K562 (cell line): Measurements from ENCODE around the gene SIGLEC6. TPM values are rescaled to one million over a fixed set of nuclear protein-coding genes. Genes with fewer than 3 reads are reported as not detected.

Experiments used
- ATAC-seq: fragments of 200-7000 bp; cut with Tn5 transposase; 3 replicates; pipeline ENCODE4 v1.9.1; 2020; ENCODE audit warnings: moderate library complexity
- BruUV-seq: library from RNA; stranded (reverse); fragments of 400-500 nt; replicated peaks from 2 replicates; lab custom pipeline; 2021; lab: Mats Ljungman, UMichigan
- CTCF ChIA-PET: fragments of 300-600 bp; formaldehyde crosslinking; extraction: SDS; loops from one replicate; lab custom pipeline; 2021; ENCODE audit warnings: low intra/inter-chr PET ratio; lab: Yijun Ruan, JAX
- POLR2A ChIA-PET: fragments of 300-600, 350-650 bp; sonication (Branson Sonifier 250); formaldehyde crosslinking; extraction: SDS; loops from one replicate; lab custom pipeline; 2021; ENCODE audit warnings: antibody characterized with exemption, inconsistent platforms; lab: Yijun Ruan, JAX
- DNase-seq, 4 experiments: peaks; one replicate each; pipeline versions ENCODE4 v3.0.0 to v3.0.0-alpha.2; 2011 to 2018; ENCODE audit warnings: low spot score in 3 of 4, mixed read lengths in 3 of 4; ENCODE audit errors: extremely low read depth in 1 of 4
- FAIRE-seq: peaks from 2 replicates; lab custom pipeline; 2011; peaks lifted over from hg19 to GRCh38; lab: Jason Lieb, UNC
- H2AFZ ChIP-seq: 2 replicates; pipeline ENCODE4 v1.6.0; 2011; ENCODE audit warnings: low read depth, low read length, control low read depth, inconsistent platforms
- H3K27ac ChIP-seq: fragments of 200-600 bp; 3 replicates; pipeline ENCODE4 v1.8.0; 2011; ENCODE audit warnings: low read depth, mild to moderate bottlenecking, control low read depth, inconsistent platforms, low read length, moderate library complexity, mixed read lengths; ENCODE audit errors: extremely low read depth
- H3K27me3 ChIP-seq, 2 experiments: fragments of 300-600 bp in 1 of 2; 2 replicates in 1 of 2; 3 replicates in 1 of 2; pipeline versions ENCODE4 v1.6.0 to v1.8.0; 2011; ENCODE audit warnings: inconsistent platforms in 2 of 2, low read length in 2 of 2, mild to moderate bottlenecking in 1 of 2, mixed read lengths in 1 of 2, moderate library complexity in 1 of 2; ENCODE audit not compliant: control insufficient read depth in 2 of 2, insufficient read depth in 2 of 2
- H3K36me3 ChIP-seq: fragments of 300-600 bp; 3 replicates; pipeline ENCODE4 v1.8.0; 2011; ENCODE audit warnings: mild to moderate bottlenecking, low read length, inconsistent platforms; ENCODE audit not compliant: control insufficient read depth, insufficient read depth
- H3K4me1 ChIP-seq, 2 experiments: fragments of 200-600 bp in 1 of 2; replicated peaks in 1 of 2; 2 replicates in 1 of 2; 3 replicates in 1 of 2; pipeline versions ENCODE4 v1.5.1 to v1.8.0; 2011; ENCODE audit warnings: inconsistent platforms in 2 of 2, low read length in 2 of 2, mild to moderate bottlenecking in 1 of 2, mixed read lengths in 1 of 2, moderate library complexity in 1 of 2; ENCODE audit not compliant: control insufficient read depth in 2 of 2, insufficient read depth in 2 of 2
- H3K4me2 ChIP-seq: 2 replicates; pipeline ENCODE4 v1.6.1; 2011; ENCODE audit warnings: low read length, control low read depth, inconsistent platforms, mixed read lengths; ENCODE audit not compliant: insufficient read depth
- H3K4me3 ChIP-seq: fragments of 200-600 bp; sonication (generic), shearing (Covaris generic); 2 replicates; pipeline ENCODE4 v1.5.1; 2016; ENCODE audit warnings: control low read depth, inconsistent platforms
- H3K79me2 ChIP-seq: fragments of 200-600 bp; 3 replicates; pipeline ENCODE4 v1.8.0; 2011; ENCODE audit warnings: low read length, inconsistent platforms; ENCODE audit not compliant: control insufficient read depth, insufficient read depth
- H3K9ac ChIP-seq, 2 experiments: 2 replicates each; pipeline versions ENCODE4 v1.6.0 to v1.6.1; 2011; ENCODE audit warnings: low read depth in 2 of 2, low read length in 2 of 2, control low read depth in 1 of 2, inconsistent platforms in 1 of 2, mild to moderate bottlenecking in 1 of 2, mixed read lengths in 1 of 2; ENCODE audit not compliant: insufficient read depth in 1 of 2
- H3K9me1 ChIP-seq: one replicate; pipeline ENCODE4 v1.6.0; 2011; ENCODE audit warnings: inconsistent platforms, mild to moderate bottlenecking, low read length, moderate library complexity; ENCODE audit not compliant: control insufficient read depth, insufficient read depth
- H3K9me3 ChIP-seq: replicated peaks from 2 replicates; pipeline ENCODE4 v1.5.1; 2011; ENCODE audit warnings: low read depth, low read length, inconsistent platforms; ENCODE audit not compliant: control insufficient read depth, insufficient read depth
- H4K20me1 ChIP-seq: replicated peaks from 2 replicates; pipeline ENCODE4 v1.6.1; 2011; ENCODE audit warnings: low read length, inconsistent platforms, mixed read lengths; ENCODE audit not compliant: control insufficient read depth, insufficient read depth
- ARHGAP35 ChIP-seq: fragments of 450-650 bp; IDR thresholded peaks from 2 replicates; pipeline ENCODE4 v1.6.1; 2018; ENCODE audit not compliant: partially characterized antibody
- CEBPB ChIP-seq: fragments of 450-650 bp; IDR thresholded peaks from 2 replicates; pipeline ENCODE4 v1.6.1; 2016; ENCODE audit warnings: missing genetic modification characterization, missing compliant biosample characterization
- CEBPG ChIP-seq, 3 experiments: fragments of 200-800 bp in 1 of 3; sonication (Bioruptor generic) in 1 of 3; sonication (generic) in 1 of 3; formaldehyde crosslinking in 1 of 3; IDR thresholded peaks in 2 of 3; conservative IDR thresholded peaks in 1 of 3; 2 replicates each; pipeline versions ENCODE4 v1.6.1 to v1.8.0; 2016 to 2022; ENCODE audit warnings: missing compliant biosample characterization in 2 of 3, missing genetic modification characterization in 2 of 3, mild to moderate bottlenecking in 1 of 3, missing genetic modification reagents in 1 of 3
- KLF16 ChIP-seq: IDR thresholded peaks from 2 replicates; pipeline ENCODE4 v1.6.1; 2016; ENCODE audit warnings: antibody characterized with exemption
- RAD51 ChIP-seq: fragments of 450-650 bp; IDR thresholded peaks from 2 replicates; pipeline ENCODE4 v1.7.1; 2016; ENCODE audit warnings: low read depth, mild to moderate bottlenecking, borderline replicate concordance
- RB1 ChIP-seq: fragments of 450-650 bp; IDR thresholded peaks from 2 replicates; pipeline ENCODE4 v1.6.1; 2017; ENCODE audit warnings: low read depth, mild to moderate bottlenecking
- YY1 ChIP-seq, 3 experiments: IDR thresholded peaks; 2 replicates each; pipeline ENCODE4 v1.6.1; 2011; ENCODE audit warnings: low read length in 2 of 3, mild to moderate bottlenecking in 2 of 3, moderate library complexity in 2 of 3, borderline replicate concordance in 1 of 3, control low read depth in 1 of 3, low read depth in 1 of 3; ENCODE audit not compliant: insufficient read depth in 3 of 3, insufficient replicate concordance in 2 of 3, control insufficient read depth in 1 of 3, insufficient read length in 1 of 3; ENCODE audit errors: extremely low read depth in 1 of 3
- ZNF274 ChIP-seq: IDR thresholded peaks from 2 replicates; pipeline ENCODE4 v1.6.1; 2011; ENCODE audit warnings: low read depth, mild to moderate bottlenecking, low read length, moderate library complexity, borderline replicate concordance
- WGBS: fragments of 100-300 bp; shearing (Covaris generic); methylation state at CpG from one replicate; pipeline ENCODE4 v1.1.6; 2016; ENCODE audit warnings: low coverage, mixed read lengths; ENCODE audit not compliant: insufficient coverage; ENCODE audit errors: missing lambda C conversion rate; 5-methylcytosine and 5-hydroxymethylcytosine counted together
- in situ Hi-C: fragments of 300-500 bp; cut with MboI; formaldehyde crosslinking; loops from 4 replicates; pipeline ENCODE4 v1.15.0; 2018; ENCODE audit warnings: inconsistent platforms, mixed read lengths
- intact Hi-C: fragments of 100-400 bp; cut with micrococcal nuclease; formaldehyde crosslinking; loops from 2 replicates; pipeline ENCODE4 v1.14.2; 2022
- polyA plus RNA-seq, 8 experiments: library from polyadenylated mRNA; depleted of rRNA in 4 of 8; stranded (reverse) in 5 of 8; unstranded in 3 of 8; fragments of >200 nt; fragmentation: Nextera tagmentation in 2 of 8; fragmentation: Illumina TruSeq in 1 of 8; extraction: Ambion mirVana in 2 of 8; extraction: Trizol in 1 of 8; gene quantifications; 2 replicates each; pipeline versions ENCODE4 v1.2.1 to v1.2.3, GENCODE V29; 2011 to 2014; ENCODE audit warnings: inconsistent platforms in 1 of 8, missing spikeins in 1 of 8
- total RNA-seq, 7 experiments: library from RNA; depleted of rRNA in 6 of 7; stranded (reverse); fragments of >200 nt in 6 of 7; fragmentation: Illumina TruSeq in 2 of 7; extraction: Trizol in 2 of 7; gene quantifications; 2 replicates each; pipeline versions ENCODE4 v1.2.1 to v1.2.3, GENCODE V29; 2011 to 2021; ENCODE audit warnings: low replicate concordance in 1 of 7

The SIGLEC6 gene
- total and polyA plus RNA-seq, 9 of the 15 experiments (the other 6 are each of a cell fraction or from before 2014, with no cell fraction given), result 0.03 to 17.5 (median 0.71) TPM

- POLR2A ChIA-PET, result no interaction called here
- in situ Hi-C loops, result no loop called here
These were observed 27.8 kb upstream of the SIGLEC6 start for GRCh38 chr19:51559240-51559639.

More at GRCh38 chr19:51559240-51559639, 27.8 kb upstream of the SIGLEC6 start:
- CTCF ChIA-PET, result no interaction called here
- H4K20me1 ChIP-seq, result no peaks in the 10 kb centered on the region
- H3K79me2 ChIP-seq, result peaks cover 17% of the 10 kb centered on the region
- BruUV-seq, result no TSS peak
- no peak overlapping the region for H3K27ac ChIP-seq
- no peak for FAIRE-seq
- peaks cover 5 to 7% of the 10 kb centered on the region in 2 experiments; a peak in 2 of 5 replicates for H3K4me1 ChIP-seq
- H3K9me1 ChIP-seq, result no peaks in the 10 kb centered on the region
- H3K36me3 ChIP-seq, result peaks cover 4% of the 10 kb centered on the region; the same call in 1 of the 3 replicates
- intact Hi-C loops, result no loop called here
- 33% methylated on average over 1 of the region's 1 CpG for WGBS
- H3K9me3 ChIP-seq, result no peaks in the 10 kb centered on the region
- no peak overlapping the region for H3K9ac ChIP-seq
- no peak overlapping the region for H3K4me2 ChIP-seq
- no peak overlapping the region for H2AFZ ChIP-seq
- ATAC-seq, result no peak
- DNase-seq, result no peak
- H3K4me3 ChIP-seq, result no peak overlapping the region
- no peak for TF ChIP-seq KLF16
- no peak for TF ChIP-seq ARHGAP35
- TF ChIP-seq ZNF274, result no peak
- no peak for TF ChIP-seq RAD51
- no peak for TF ChIP-seq CEBPG (CRISPR knock-in tag; IDR thresholded peaks at IDR 0.05)
- TF ChIP-seq CEBPG (tag; conservative IDR thresholded peaks at IDR 0.05 in 1 of 2, IDR thresholded peaks at IDR 0.05 in 1 of 2), result peak in 1 of 2 experiments; percentile 76; a peak in 2 of 4 replicates
- peak; percentile 81 for TF ChIP-seq CEBPB (tag)
- no peak for TF ChIP-seq YY1 (IDR thresholded peaks at IDR 0.05; ENCODE audit: borderline replicate concordance in 1 of 3, control insufficient read depth in 1 of 3, extremely low read depth in 1 of 3, insufficient read depth in 3 of 3, insufficient read length in 1 of 3, insufficient replicate concordance in 2 of 3, low read depth in 1 of 3, low read length in 2 of 3)
- no peak for TF ChIP-seq RB1
- no peaks in the 10 kb centered on the region for H3K27me3 ChIP-seq
